Measurements from ENCODE around the gene PI4KA. TPM values are rescaled to one million over a fixed set of nuclear protein-coding genes. Genes with fewer than 3 reads are reported as not detected.
"Not testable (repeated sequence)": the region's sequence is repeated elsewhere in the genome, so short reads cannot be mapped to it uniquely, and the experiment has no call there.

The PI4KA gene
- total RNA-seq, 2 experiments from 2014 or later, result 103 to 113 TPM

DNA sequence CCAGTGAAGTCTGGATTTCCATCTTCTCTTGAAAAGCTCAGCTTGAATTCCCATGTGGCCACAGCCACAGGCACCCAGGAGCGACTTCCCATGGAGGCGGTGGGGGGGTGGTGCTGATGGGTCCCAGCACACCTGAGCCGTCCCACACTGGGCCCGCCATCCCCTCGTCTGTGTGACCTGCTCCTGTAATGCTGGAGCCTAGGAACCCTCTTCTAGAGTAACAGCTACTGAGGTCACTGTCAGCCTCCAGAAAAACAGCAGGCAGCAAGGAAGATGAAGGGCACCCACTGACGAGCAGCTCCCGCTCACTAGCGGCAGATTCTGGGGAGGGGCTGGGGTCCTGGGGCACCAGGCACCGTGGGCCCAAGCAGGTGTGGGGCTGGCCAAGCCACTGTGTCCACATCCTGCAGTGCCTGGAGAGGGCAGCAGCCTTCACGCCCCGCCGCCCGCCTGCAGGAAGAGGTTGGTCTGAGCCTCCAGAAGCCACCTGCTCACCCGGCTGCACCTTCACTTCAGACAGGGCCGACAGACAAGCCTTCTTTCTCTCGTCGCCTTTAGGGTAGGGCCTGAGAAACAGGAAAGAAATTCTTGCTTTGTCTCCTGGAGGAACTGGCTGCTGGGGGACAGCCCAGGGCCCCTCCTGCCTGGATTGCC lies 141.3 kb downstream of the PI4KA start:
- H3K4me1 Mint-ChIP-seq; H3K4me3 Mint-ChIP-seq; H3K27me3 Mint-ChIP-seq; CTCF ChIA-PET; H3K9me3 Mint-ChIP-seq; H3K27ac Mint-ChIP-seq; POLR2A ChIA-PET; DNase-seq; H3K36me3 Mint-ChIP-seq (ENCODE audit: low read depth): not testable (repeated sequence)

- CTCF ChIA-PET; H3K4me3 Mint-ChIP-seq; POLR2A ChIA-PET; H3K36me3 Mint-ChIP-seq (ENCODE audit: low read depth); H3K27ac Mint-ChIP-seq; H3K9me3 Mint-ChIP-seq; H3K27me3 Mint-ChIP-seq; H3K4me1 Mint-ChIP-seq; DNase-seq: not testable (repeated sequence)
Observed at GRCh38 chr22:20713116-20713515, 145.5 kb downstream of the PI4KA start.

DNA sequence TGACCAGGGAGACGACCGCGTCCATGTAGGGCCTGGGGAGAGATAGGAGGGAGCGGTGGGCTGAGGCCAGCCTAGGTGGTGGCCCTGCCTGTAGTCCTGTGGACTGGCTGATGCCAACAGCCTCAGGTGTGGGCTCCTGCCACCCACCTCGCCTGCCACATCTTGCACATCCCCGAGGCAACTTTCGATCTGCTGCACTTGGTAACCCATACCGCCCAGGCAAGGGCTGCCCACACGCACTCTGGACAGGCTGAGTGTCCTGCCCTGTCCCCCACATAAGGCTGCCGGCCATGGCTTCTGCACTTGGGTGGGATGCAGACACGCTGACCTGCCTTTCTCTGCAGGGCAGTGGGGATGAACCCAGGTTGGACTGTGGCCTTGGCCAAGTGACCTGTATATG lies 148.6 kb downstream of the PI4KA start:
- H3K4me1 Mint-ChIP-seq; H3K27me3 Mint-ChIP-seq; H3K9me3 Mint-ChIP-seq; H3K4me3 Mint-ChIP-seq; H3K27ac Mint-ChIP-seq; H3K36me3 Mint-ChIP-seq (ENCODE audit: low read depth); CTCF ChIA-PET; POLR2A ChIA-PET; DNase-seq: not testable (repeated sequence)

DNA sequence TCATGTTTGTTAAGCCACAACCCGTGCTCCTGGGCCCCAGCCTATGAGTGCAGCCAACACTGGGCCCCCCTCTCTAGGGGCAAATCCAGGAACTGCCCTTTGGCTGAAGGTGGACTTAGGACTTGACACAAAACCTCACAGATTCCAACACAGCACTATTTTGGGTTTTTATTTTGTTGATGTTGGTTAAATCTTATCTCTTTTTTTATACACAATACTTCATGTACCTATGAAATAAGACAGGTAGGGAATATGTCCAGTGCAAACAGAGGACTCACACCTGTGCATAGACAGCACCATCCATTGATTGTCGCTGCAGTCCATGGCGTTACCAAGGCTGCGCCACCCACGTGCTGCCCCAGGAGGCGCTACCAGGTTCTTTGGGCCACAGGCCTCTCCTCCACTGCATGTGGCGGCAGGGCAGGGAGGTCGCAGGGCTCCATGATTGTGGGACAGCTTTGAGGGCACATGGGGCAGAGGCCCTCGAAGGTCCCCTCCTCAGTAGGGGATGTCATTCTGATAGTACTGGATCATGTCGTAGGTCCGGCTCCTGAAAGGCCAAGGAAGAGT lies 151.0 kb downstream of the PI4KA start:
- H3K27ac Mint-ChIP-seq, CTCF ChIA-PET, DNase-seq, POLR2A ChIA-PET, H3K9me3 Mint-ChIP-seq, H3K4me1 Mint-ChIP-seq, H3K4me3 Mint-ChIP-seq: not testable (repeated sequence)
- peaks cover 11% of the 10 kb centered on the region for H3K27me3 Mint-ChIP-seq
- peaks cover 11% of the 10 kb centered on the region for H3K36me3 Mint-ChIP-seq (ENCODE audit: low read depth)

GRCh38 chr22:20703816-20704609 lies 154.6 kb downstream of the PI4KA start:
- Mint-ChIP-seq H3K4me1 (peaks cover 14% of the 10 kb centered on the region), H3K4me3 (peak overlapping the region; percentile 55), H3K27me3 (peaks cover 11% of the 10 kb centered on the region)
- CTCF ChIA-PET, result interaction anchor here (0.6 to 1.4 kb wide), 3 partner anchors 38 to 1076 kb away, joined by 3 to 5 read pairs (median 4); no protein-coding TSS in a partner anchor
- H3K9me3 Mint-ChIP-seq; H3K27ac Mint-ChIP-seq; H3K36me3 Mint-ChIP-seq (ENCODE audit: low read depth); POLR2A ChIA-PET: not testable (repeated sequence)
- DNase-seq, result peak; percentile 12

DNA sequence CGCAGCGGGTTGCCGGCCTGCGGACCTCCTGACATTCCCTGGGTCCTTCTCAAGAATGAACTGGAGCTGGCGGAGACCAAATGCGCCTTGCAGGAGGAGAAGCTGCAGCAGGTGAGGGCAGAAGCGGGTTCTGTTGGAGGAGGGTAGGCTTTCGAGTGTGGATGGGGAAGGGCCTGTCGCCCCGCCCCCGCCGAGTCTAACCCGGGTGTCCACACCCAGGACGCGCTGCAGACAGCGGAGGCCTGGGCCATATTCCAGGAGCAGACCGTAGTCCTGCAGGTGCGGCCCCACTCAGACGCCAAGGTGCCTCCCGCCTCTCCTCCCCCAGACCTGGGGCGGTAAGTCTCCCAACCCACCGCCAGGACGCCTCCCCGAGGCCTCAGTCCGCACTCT lies 155.2 kb downstream of the PI4KA start:
- not testable (repeated sequence) for H3K9me3 Mint-ChIP-seq

DNA sequence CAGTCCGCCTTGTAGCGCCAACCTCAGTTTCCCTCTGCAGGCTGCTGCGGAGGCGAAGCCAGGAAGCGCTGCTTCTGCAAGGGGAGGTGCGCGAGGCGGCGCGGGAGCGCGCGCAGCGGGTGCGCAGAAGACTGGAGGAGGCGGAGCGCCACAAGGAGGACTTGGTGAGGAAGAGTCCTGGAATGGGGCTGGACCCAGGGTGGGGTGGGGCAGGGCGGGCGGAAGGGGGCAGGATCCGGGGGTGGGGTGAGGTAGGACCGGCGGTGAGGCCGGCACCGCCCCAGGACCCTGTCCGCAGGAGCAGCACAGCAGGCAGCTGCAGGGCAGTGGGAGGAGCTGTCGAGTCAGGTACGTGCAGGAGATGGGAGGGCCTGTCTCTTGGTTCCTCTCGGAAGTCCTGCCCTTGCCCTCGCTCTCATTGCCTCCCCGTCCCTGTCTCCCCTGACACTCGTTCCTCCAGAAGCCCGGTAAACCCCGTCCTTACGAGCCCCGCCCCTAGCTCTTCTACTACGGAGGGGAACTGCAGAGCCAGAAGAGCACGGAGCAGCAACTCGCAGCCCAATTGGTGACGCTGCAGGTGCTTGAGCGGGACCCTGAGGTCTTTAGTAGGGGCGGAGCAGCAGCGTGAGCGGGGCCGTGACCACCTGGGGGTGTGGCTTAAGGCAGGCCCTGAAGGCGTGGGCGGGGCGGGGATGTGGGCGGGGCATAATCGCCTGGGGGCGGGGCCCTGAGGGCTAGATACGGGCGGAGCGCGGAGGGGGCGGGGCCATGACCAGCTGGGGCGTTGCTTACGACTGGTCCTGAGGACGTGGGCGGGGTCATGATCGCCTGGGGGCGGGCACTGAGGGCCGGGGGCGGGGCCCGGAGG lies 155.8 kb downstream of the PI4KA start:
- CTCF ChIA-PET, result interaction anchor here (0.6 to 1.4 kb wide), 2 partner anchors 285 to 1078 kb away, joined by 4 to 5 read pairs; no protein-coding TSS in a partner anchor
- not testable (repeated sequence) for H3K9me3 Mint-ChIP-seq

More for the DNA sequence above, 155.2 kb downstream of the PI4KA start:
- H3K27ac Mint-ChIP-seq; DNase-seq; H3K36me3 Mint-ChIP-seq (ENCODE audit: low read depth); POLR2A ChIA-PET: not testable (repeated sequence)
- peak overlapping the region; percentile 88 for H3K4me3 Mint-ChIP-seq
- CTCF ChIA-PET, result interaction anchor here (0.6 to 1.4 kb wide), 2 partner anchors 285 to 1077 kb away, joined by 4 to 5 read pairs; no protein-coding TSS in a partner anchor
- peaks cover 14% of the 10 kb centered on the region for H3K4me1 Mint-ChIP-seq
- H3K27me3 Mint-ChIP-seq, result peaks cover 11% of the 10 kb centered on the region

GRCh38 chr22:20702175-20702545 lies 156.5 kb downstream of the PI4KA start:
- DNase-seq, result peak; percentile 23
- H3K9me3 Mint-ChIP-seq; H3K36me3 Mint-ChIP-seq (ENCODE audit: low read depth); POLR2A ChIA-PET: not testable (repeated sequence)
- Mint-ChIP-seq H3K4me1 (peaks cover 21% of the 10 kb centered on the region), H3K27me3 (peaks cover 11% of the 10 kb centered on the region), H3K27ac (peak overlapping the region; percentile 99), H3K4me3 (peak overlapping the region; percentile 88)
- CTCF ChIA-PET, result interaction anchor here (1.4 kb wide), 1 partner anchor 284 kb away, joined by 5 read pairs; no protein-coding TSS in a partner anchor

More for the DNA sequence above, 155.8 kb downstream of the PI4KA start:
- peak; percentile 95 for DNase-seq
- Mint-ChIP-seq H3K4me1 (peaks cover 15% of the 10 kb centered on the region), H3K27me3 (peaks cover 11% of the 10 kb centered on the region), H3K27ac (peak overlapping the region; percentile 99), H3K4me3 (peak overlapping the region; percentile 88)
- POLR2A ChIA-PET; H3K36me3 Mint-ChIP-seq (ENCODE audit: low read depth): not testable (repeated sequence)

DNA sequence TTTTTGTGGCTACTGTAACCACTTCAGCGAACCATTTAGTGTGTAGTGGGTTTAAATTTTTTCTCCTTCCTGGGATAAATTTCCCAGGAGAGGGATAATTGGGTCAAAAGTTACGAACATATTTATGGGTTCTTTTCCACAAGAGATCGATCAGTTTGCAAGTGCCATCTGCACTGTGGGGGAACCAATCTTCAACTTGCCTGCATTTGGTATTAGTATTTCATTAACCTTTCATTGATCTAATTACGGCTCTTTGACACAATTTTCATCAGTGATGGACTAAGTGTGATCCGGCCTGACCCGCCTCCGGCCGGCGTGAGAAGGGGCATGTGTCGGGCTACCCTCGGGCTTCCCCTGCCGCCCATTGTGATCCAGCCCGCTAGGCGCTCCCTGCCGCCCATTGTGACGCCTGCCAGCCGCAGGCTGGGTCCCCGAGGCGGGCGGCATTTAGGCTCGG lies 156.9 kb downstream of the PI4KA start:
- POLR2A ChIA-PET; H3K36me3 Mint-ChIP-seq (ENCODE audit: low read depth); H3K9me3 Mint-ChIP-seq; DNase-seq; CTCF ChIA-PET: not testable (repeated sequence)
- Mint-ChIP-seq H3K4me1 (peaks cover 23% of the 10 kb centered on the region), H3K27me3 (peaks cover 11% of the 10 kb centered on the region), H3K27ac (peak overlapping the region; percentile 99), H3K4me3 (peak overlapping the region; percentile 88)

GRCh38 chr22:20700347-20700746 lies 158.3 kb downstream of the PI4KA start:
- H3K36me3 Mint-ChIP-seq (ENCODE audit: low read depth); H3K9me3 Mint-ChIP-seq; H3K4me3 Mint-ChIP-seq; H3K27ac Mint-ChIP-seq; DNase-seq; POLR2A ChIA-PET: not testable (repeated sequence)
- Mint-ChIP-seq H3K27me3 (peaks cover 11% of the 10 kb centered on the region), H3K4me1 (peaks cover 23% of the 10 kb centered on the region)
- CTCF ChIA-PET, result interaction anchor here (1.4 to 1.6 kb wide), 2 partner anchors 94 to 136 kb away, joined by 6 to 7 read pairs; no protein-coding TSS in a partner anchor

- CTCF ChIA-PET, result interaction anchor here (1.4 to 1.6 kb wide), 2 partner anchors 94 to 135 kb away, joined by 6 to 7 read pairs; no protein-coding TSS in a partner anchor
- DNase-seq, POLR2A ChIA-PET: not testable (repeated sequence)
Observed at GRCh38 chr22:20699856-20700255, 158.8 kb downstream of the PI4KA start.

GRCh38 chr22:20697481-20698113 lies 161.0 kb downstream of the PI4KA start:
- H3K4me3 Mint-ChIP-seq; POLR2A ChIA-PET; H3K36me3 Mint-ChIP-seq (ENCODE audit: low read depth); H3K9me3 Mint-ChIP-seq; H3K27me3 Mint-ChIP-seq: not testable (repeated sequence)
- peaks cover 17% of the 10 kb centered on the region for H3K4me1 Mint-ChIP-seq
- peak overlapping the region; percentile 75 for H3K27ac Mint-ChIP-seq
- CTCF ChIA-PET, result interaction anchor here (1.0 kb wide), 1 partner anchor 74 kb away, joined by 3 read pairs; no protein-coding TSS in a partner anchor
- DNase-seq, result peak; percentile 86

More at GRCh38 chr22:20699856-20700255, 158.8 kb downstream of the PI4KA start:
- H3K4me3 Mint-ChIP-seq; H3K9me3 Mint-ChIP-seq; H3K36me3 Mint-ChIP-seq (ENCODE audit: low read depth); H3K27me3 Mint-ChIP-seq: not testable (repeated sequence)
- H3K4me1 Mint-ChIP-seq, result peaks cover 23% of the 10 kb centered on the region
- peak overlapping the region; percentile 64 for H3K27ac Mint-ChIP-seq
